GM19372 (cell line): ENCODE results near the gene C9orf72.
A peak's percentile ranks its signal among the peaks of the same experiment; 100 is the strongest.

Experiments used
- ATAC-seq: cut with Tn5 transposase; IDR thresholded peaks from one replicate; pipeline ENCODE4 v1.9.1; 2021; ENCODE audit warnings: mild to moderate bottlenecking, low read depth, moderate library complexity; ENCODE audit not compliant: unreplicated experiment

The C9orf72 gene

DNA sequence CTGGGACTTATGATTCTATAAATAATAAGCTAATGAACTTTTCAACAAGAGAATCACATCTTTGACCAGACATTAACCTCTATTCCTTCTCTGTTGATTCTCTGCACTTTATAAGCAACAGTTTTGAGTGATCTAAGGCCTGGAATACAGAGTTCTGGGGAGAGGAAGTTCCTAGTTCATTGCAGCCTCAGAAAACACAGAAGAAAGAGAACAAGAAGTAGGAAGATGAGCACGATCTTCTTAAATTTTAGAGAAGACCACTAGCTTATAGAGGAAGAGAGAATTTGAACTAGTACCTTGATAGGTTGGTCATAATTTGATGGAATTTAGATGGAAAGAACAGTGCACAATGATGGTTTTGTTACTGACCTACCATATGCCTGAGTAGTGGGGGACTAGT is 8.5 kb upstream of the C9orf72 start:
- no peak for ATAC-seq

DNA sequence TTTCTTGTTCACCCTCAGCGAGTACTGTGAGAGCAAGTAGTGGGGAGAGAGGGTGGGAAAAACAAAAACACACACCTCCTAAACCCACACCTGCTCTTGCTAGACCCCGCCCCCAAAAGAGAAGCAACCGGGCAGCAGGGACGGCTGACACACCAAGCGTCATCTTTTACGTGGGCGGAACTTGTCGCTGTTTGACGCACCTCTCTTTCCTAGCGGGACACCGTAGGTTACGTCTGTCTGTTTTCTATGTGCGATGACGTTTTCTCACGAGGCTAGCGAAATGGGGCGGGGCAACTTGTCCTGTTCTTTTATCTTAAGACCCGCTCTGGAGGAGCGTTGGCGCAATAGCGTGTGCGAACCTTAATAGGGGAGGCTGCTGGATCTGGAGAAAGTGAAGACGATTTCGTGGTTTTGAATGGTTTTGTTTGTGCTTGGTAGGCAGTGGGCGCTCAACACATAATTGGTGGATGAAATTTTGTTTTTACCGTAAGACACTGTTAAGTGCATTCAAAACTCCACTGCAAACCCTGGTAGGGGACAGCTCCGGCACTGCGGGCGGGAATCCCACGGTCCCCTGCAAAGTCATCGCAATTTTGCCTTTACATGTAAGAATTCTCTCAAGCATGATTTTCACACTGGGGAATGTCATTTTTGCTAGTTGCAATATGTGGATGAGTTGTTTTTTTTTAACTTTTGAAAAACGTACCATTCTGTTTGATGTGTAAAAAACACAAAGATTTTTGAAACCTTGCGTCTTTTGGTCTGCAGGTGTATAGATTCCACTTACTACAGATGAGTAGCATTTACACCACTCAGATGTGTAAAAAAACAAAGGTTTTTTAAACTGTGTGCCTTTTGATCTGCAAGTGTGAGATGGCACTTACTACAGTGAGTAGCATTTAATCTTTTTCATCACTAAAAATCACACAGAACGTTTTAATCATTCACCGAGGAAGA is 631 bp upstream of the C9orf72 start:
- ATAC-seq, result peak; percentile 83

DNA sequence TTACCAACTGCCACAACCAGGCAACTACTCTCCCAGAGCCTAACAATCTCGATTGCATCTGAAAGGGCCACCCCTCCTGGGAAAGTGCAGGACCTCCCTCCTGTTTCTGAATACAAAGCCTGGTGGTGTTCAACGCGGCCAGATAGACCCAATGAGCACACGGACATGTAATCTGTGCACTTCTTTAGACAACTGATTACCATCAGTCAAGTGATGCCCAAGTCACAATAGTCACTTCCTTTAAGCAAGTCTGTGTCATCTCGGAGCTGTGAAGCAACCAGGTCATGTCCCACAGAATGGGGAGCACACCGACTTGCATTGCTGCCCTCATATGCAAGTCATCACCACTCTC is 739 bp downstream of the C9orf72 start:
- ATAC-seq, result peak; percentile 21

DNA sequence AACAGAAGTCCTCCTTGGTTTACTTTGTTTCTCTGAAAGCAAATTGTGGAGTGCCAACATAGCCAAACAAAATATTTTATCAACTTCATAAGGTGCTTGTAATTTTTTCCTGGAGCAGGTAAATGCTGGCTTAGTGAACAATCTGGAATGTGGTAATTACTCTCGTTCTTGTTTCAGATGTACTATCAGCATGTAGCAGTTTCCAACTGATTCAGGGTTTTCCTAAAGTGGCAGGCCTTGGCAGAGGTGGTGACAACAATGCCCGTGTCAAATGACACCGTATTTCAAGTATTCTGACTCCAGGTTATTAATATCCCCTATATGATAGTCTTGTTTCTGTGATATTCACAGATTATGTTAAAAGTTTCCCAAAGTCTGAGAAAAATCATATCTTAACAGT is 1.2 kb downstream of the C9orf72 start:
- ATAC-seq, result no peak

DNA sequence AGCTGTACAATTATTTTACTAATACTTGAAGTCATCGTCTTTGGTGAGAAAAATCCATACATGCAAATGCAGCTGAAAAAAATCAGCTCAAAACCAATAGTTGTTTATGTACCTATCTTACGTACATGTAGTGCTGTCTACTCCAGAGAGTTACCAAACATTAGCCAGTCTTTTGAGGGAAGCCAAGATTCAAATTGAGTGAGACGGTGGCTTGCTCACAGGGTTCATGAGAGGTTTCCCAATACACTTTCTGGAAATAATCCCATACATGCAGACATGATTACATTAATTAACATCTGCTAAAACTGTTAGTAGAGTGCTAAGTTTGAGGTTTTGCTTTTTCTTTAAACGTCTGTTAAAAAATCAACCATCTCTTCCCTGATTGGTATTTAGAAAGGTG is 2.3 kb downstream of the C9orf72 start:
- ATAC-seq, result no peak

DNA sequence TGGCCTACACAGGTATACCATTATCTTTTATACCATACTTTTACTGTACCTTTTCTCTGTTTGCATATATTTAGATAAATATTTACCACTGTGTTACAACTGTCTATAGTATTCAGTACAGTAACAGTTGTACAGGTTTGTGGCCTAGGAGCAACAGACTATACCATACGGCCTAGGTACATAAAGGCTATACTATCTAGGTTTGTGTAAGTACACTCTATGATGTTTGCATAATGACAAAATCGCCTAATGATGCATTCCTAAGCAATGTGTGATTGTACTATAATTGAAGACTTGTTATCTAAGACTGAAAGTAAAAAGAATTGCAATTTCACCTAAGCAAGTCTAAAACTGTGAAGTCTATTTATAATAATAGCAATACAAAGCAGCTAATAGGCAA is 3.9 kb downstream of the C9orf72 start:
- no peak for ATAC-seq

DNA sequence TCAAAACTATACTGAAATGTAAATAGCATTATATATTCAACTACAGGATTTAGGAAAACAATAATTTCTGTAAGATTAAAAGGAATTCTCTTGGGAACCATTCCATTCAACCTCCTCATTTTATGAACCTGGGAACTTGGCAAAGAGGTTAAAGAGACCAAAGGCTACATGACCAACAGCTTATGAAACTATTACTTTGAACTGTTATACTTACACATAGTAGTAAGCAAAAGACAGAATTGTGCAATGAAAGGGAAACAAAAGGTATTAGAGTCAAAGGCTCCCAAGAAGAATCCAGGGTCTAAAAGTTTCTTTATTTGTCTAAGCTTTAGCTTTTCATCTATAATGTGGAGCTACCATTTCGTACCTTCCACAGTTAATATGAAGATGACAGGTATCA is 7.2 kb downstream of the C9orf72 start:
- ATAC-seq, result no peak

DNA sequence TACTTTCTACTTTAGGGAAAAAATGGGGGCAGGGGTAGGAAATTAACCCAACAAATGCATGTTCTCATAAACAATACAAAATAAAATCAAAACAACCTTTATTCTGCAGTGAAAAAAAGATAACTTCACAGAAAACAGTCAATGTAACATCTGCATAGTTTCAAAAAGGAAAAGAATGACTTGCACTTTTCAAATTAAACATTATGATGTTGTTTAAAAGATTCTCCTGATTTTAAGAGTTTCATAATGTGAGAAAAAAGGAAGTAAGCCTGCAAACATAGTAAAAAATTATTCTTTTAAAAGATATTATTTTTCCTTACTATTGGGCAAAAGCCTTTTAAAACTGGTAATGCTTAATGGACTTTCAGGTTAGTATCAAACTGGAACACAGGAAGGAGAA is 7.6 kb downstream of the C9orf72 start:
- ATAC-seq, result no peak

DNA sequence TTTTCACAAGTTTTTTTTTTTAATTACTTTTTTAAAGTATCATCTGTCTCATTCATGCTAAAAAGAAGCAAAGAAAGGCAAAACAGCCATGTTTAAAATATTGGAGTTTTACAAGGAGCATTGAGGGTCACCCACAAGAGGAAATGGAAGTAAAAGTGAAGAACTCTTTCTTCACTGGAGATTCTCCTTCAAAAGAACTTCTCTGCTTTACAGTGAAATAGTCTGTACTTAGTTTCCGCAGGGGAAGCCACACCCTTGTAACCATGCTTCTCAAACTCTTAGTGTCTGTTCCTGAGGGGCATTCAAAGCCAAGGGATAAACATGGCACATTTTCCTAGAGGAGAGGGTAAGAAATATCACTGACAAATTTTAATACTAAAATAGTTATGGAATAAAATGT is 8.6 kb downstream of the C9orf72 start:
- ATAC-seq, result no peak

DNA sequence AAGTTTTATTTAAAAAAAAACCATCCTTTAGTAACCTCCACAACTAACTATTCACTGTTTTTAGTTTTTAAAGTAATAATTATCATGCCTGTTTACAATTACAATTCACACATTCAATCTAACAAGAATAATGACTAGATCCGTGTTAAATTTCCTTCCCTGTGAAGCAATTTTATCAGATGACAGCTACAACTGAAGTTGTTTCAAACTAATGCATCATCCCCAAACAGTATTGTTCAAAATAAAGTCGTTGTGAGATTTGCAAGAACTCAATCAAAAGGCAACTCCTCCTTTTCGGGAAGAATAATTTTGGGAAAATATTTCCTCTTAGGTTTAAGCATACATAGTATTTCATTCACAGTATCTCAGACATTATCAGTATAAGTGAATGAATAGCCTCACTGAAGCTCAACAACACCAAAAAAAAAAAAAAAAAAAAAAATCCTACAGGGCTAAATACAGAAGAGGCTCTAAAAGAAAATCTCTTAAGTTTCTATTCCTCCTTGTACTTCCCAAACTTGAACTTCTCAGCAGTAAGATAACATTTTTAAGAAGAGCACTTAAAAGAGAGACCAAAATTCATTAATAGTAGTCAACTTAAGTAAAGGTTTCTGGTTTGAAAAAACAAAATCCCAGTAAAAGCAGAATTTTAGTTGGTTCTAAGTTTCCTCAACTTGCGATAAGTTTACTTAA is 9.4 kb downstream of the C9orf72 start:
- ATAC-seq, result no peak

DNA sequence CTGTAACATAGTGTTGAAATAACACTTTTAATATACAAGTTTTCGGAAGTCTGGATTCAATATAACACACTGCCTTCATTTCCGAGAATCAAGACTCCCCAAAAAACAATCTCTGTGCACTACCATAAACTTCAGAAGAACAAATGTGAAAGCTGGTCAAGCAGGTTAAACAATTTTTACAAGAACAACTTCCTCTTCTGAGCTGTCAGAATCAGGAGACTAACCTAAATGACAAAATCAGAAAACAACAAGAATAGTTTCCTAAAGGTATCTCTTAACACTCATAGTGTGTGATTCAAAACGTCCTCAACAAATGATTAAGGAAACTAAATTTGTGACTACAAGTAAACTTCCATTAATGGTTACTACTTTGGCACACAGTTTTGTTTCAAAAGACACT is 11.6 kb downstream of the C9orf72 start:
- no peak for ATAC-seq

DNA sequence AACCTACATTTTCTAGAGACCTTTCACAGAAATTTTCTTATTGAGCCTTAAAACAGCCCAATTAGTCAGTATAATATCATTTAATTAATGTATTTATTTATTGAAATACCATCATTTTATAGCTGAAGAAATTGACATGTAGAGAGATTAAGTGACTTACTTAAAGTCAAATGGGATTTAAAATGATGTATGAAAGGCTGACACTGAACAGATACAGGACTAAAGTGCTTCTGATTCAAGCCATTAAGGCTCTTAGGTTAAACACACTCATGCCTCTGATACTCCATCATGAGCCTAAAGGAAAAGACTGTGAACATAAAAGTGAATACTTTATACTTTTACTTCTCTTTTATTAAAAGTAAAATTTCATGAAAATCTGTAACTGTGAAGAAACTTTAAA is 12.8 kb downstream of the C9orf72 start:
- no peak for ATAC-seq

DNA sequence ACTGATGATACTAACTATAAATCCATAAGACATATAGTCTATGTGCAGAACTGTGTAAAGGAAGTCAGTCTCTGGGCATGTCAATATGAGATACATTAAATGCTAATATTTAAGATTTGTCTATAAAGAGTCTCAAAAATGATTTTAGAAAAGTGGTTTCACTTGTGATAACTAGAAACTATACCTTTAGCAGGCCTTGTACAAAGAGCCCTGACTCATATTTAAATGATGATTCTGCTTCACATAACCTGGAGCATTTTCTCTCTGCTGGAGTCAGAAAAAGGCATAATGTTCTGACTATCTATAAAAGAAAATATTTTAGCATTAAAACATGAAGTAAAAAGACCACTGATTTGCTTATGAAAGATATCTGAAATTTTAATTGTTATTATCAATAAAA is 15.0 kb downstream of the C9orf72 start:
- ATAC-seq, result no peak

DNA sequence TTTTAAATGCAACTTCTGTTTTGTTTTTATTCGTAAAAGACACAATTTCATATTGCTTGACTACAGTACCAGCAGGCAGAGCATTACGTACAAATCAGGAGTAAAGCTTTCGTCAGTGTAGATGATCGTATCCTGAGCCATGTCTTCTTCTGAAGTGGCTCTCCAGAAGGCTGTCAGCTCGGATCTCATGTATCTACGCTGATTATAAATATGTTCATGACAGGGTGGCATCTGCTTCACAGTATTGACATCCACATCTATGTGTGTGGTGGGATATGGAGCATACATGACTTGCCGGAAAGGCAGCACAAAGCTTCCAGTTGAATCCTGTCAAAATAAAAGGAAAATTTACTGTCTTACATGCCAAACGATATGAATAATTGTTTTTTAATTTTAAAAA is 16.8 kb downstream of the C9orf72 start:
- ATAC-seq, result no peak

DNA sequence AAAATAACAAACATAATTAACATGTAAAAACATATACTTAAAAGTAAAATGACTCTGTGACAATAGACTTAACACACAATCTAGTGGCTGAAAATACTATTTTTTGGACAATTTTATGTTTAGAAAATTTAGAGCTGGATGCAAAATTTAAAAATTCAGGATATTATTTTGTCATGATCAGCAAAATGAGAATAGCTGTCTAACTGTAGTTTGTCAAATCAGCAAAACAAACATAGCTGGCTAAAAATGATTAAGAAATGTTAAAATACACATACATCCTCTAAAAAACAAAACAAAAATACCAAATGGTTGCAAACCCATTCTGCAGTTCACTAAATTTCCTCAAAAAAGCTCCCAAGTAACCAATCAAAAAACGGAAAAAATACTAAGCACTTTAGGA is 18.6 kb downstream of the C9orf72 start:
- ATAC-seq, result no peak

DNA sequence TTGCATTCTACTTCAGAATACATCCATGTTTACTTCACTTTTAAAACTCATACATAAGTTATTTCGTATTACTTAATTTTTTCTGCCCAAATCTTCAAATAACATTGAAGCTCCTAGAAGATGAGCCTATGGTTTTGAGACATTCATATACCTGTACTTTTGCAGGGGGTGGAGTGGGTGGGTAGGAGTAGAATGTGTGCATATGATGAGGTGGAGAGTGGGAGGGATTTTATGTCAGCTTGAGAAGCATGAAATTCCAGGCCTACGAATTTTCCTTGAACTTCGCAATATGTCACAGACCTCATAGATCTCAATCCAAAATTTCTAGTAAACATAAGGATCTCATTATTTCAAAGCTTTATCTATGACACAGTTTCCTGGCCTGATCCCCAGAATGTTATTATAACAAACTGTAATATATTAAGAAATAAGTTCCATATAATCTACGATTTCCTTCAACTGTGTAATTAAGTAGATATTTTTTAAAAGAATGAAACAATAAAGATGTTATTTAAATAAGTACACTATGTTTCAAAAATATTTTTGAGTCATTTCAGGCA is 24.0 kb downstream of the C9orf72 start:
- ATAC-seq, result no peak

DNA sequence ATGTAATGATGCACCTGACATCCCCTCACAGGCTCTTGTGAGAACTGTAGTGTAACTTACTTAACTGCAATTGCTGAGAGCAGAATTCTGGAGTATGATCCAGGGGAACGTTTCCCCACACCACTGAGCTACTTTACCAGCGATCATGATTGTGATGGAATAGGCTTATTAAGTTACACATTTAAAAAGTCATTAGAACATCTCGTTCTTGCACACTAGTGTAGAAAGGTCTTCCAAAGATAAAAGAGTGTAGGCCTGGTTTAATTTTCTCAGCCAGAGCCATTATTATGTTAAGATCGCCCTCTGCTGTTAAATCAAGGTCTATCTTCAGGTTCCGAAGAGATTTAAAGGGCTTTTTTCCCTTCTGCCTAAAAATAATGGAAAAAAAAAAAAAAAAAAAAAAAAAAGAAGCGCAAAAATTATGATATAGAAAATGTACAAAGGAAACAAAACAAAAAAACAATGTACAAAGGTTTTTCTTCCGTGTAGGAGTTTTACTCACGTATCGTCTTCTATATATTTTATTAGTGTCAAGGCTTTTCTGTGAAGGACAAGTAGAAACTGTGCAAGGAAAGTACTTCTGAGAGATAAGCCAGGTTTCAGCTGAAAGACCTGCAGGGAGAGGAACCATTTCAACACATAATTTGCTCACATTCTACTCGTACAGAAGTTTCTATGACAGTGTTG is 25.1 kb downstream of the C9orf72 start:
- ATAC-seq, result peak; percentile 67

DNA sequence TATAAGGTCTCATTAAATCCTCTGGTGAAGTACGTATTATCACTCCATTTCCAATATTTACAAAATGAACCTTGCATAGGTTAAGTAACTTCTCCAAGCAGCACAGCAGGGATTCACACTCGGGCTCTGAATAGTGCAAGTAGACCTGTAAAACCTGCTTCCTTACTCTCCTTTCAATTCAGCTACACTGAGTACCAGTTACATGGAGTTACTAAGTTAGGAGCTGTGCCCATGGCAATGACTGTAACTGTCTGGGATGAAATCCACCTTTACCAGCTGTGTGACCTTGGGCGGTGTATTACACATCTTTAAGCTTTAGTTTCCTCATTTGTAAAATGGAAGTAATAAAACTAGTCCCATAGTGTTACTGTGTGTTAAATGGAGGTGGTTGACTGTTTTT is 27.8 kb downstream of the C9orf72 start:
- no peak for ATAC-seq

DNA sequence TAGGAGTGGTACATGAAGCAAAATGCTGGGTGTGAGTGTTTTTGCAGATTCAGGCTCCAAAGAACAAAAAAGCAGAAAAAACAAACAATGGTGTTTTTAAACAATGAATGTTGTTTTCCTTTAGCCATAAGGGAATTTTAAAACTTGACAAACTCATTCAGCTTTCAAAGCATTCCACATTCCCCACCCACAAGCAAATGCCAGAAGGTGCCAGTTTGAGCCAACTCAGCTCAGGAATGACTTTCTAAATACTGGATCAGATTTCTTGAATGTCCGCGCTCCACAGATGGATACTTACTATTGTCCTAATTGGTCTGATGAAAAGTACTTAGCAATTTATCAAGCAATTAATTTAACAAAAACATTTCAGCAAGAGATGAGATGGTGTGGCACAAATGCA is 30.8 kb downstream of the C9orf72 start:
- no peak for ATAC-seq

DNA sequence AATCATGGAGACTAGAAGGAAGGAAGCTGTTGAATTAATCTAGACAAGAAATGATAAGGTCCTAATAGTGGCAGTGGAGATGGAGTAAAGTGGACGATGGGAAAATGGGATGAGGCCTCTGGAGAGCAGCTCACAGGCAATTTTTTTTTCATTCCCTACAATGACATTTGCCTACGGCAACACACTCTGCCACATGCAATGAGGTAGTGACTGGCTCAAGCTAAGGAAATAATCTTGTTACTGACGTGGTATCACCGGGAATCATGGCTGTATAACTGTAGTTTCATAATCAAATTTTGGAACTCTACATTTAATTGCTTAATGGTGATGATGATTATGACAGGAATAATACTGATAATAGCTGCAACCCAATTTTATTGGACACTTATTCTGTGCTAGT is 31.5 kb downstream of the C9orf72 start:
- ATAC-seq, result no peak

DNA sequence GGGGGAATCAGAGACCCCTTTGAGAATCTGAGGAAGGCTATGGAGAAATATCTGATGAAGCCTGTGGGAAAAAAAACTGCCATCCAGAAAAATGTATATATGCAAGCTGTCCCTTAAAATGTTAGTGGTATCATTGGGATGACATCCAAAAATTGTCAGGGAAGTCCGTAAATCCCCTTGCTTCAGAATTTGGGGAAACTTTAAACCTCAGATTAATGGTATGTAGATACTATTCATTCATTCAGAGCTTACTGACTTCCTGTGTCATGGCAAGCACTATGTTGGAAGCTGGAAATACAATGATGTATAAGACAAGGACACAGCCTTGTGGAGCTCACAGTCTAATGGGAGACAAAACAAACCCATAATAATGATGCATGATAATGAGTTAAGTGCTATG is 32.8 kb downstream of the C9orf72 start:
- ATAC-seq, result no peak
